ENCODE measurements around the gene VIPR2.

DNA sequence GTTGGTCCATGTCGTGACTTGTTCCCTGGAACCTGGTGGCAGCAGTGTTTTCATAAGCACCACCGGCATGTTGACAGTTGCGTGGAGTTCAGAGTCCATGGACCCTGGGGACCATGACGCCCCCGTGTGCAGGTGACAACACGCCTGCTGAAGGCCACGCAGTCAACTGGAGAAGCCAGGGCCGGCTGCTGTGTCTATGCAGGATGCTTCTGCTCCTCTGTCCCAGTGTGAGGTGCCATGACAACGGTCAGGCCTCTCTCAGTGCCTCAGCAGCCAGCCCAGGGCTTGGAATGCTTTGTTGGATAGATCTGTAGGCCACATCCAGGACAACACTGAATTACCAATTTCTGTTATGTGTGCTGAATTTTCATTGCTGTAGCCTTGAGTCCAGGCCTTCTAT is 10.7 kb upstream of the VIPR2 start:
- TF ChIP-seq, protein P1, sequence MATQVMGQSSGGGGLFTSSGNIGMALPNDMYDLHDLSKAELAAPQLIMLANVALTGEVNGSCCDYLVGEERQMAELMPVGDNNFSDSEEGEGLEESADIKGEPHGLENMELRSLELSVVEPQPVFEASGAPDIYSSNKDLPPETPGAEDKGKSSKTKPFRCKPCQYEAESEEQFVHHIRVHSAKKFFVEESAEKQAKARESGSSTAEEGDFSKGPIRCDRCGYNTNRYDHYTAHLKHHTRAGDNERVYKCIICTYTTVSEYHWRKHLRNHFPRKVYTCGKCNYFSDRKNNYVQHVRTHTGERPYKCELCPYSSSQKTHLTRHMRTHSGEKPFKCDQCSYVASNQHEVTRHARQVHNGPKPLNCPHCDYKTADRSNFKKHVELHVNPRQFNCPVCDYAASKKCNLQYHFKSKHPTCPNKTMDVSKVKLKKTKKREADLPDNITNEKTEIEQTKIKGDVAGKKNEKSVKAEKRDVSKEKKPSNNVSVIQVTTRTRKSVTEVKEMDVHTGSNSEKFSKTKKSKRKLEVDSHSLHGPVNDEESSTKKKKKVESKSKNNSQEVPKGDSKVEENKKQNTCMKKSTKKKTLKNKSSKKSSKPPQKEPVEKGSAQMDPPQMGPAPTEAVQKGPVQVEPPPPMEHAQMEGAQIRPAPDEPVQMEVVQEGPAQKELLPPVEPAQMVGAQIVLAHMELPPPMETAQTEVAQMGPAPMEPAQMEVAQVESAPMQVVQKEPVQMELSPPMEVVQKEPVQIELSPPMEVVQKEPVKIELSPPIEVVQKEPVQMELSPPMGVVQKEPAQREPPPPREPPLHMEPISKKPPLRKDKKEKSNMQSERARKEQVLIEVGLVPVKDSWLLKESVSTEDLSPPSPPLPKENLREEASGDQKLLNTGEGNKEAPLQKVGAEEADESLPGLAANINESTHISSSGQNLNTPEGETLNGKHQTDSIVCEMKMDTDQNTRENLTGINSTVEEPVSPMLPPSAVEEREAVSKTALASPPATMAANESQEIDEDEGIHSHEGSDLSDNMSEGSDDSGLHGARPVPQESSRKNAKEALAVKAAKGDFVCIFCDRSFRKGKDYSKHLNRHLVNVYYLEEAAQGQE (IDR thresholded peaks at IDR 0.05; ENCODE audit: insufficient read depth in 1 of 2, low read depth in 2 of 2, low read length in 2 of 2): no peak
- TF ChIP-seq SIN3A (IDR thresholded peaks at IDR 0.05; ENCODE audit: borderline replicate concordance, insufficient read depth, low read length) (no peak), POLR2AphosphoS5 (IDR thresholded peaks at IDR 0.05; ENCODE audit: low read depth, low read length) (no peak)
